ENCODE results near the gene CNKSR3. TPM values are rescaled to one million over a fixed set of nuclear protein-coding genes. Genes with fewer than 3 reads are reported as not detected.

CNKSR3 gene
- total RNA-seq, 2 donors from 2014 or later: 13.1 to 31.5 TPM

DNA sequence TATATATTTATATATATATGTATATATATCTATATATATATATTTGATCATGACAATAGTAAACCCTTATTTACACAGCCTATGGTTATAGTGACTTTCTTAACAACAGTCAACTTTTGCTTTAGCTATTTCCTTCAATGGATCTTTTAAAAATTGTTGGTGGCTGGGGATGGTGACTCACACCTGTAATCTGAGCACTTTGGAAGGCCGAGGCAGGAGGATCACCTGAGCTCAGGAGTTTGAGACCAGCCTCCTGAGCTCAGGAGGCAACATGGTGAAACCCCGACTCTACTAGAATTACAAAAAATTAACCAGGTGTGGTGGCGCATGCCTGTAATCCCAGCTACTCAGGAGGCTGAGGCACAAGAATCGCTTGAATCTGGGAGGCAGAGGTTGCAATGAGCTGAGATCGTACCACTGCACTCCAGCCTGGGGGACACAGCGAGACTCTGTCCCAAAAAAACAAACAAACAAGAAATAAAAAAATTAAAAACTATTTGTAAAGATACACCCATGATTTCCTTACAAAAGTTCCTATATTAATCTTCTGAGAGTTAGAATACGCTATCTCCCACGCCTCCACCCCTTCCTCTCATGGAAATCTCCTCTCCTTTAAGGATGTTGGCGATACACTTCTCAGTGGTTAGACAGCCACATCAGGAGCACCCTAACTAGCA lies 29.2 kb upstream of the CNKSR3 start:
- H3K36me3 ChIP-seq: no peaks in the 10 kb centered on the region
- no peak for DNase-seq
- TF ChIP-seq CTCF (IDR thresholded peaks at IDR 0.05): no peak
- H3K9me3 ChIP-seq: no peaks in the 10 kb centered on the region
- no peak overlapping the region for H3K4me3 ChIP-seq
- no peaks in the 10 kb centered on the region for H3K27me3 ChIP-seq
- H3K9ac ChIP-seq (ENCODE audit: low read depth in 2 of 2, low read length in 2 of 2): no peak overlapping the region
- H3K27ac ChIP-seq: no peak overlapping the region
- peaks cover 5% of the 10 kb centered on the region for H3K4me1 ChIP-seq
- intact Hi-C loops (cut with DNase I): no loop called here

DNA sequence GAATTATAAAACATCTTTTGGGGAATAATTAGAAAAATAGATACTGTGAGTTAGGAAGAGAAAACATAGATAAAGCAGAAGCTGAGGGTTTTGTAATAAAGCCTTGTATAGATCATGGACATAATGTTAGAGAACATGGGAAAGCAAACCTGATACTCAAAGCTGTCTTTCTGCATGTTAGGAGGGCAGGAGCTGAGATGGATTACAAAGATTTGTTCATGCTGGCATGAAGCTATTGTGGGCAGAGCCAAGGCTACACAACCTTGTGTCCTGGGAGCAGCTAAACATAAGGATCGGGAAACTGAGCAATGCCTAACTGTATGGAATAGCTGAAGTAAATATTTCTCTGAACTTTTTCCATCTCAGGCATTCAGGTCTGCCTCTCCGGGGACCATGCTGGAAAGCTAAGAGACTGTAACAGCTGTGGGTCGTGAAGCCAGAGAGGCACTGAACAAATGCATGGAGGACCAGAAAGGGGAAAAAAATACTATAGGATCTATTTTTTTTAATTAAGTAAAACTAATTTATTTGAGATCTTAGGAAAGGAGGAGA lies 28.2 kb upstream of the CNKSR3 start:
- TF ChIP-seq CTCF (IDR thresholded peaks at IDR 0.05): no peak
- DNase-seq: no peak
- intact Hi-C loops (cut with DNase I): no loop called here
- no peak overlapping the region for H3K9ac ChIP-seq (ENCODE audit: low read depth in 2 of 2, low read length in 2 of 2)
- no peak overlapping the region for H3K4me3 ChIP-seq
- no peaks in the 10 kb centered on the region for H3K9me3 ChIP-seq
- no peaks in the 10 kb centered on the region for H3K27me3 ChIP-seq
- H3K4me1 ChIP-seq: peaks cover 5% of the 10 kb centered on the region
- no peaks in the 10 kb centered on the region for H3K36me3 ChIP-seq
- H3K27ac ChIP-seq: no peak overlapping the region

DNA sequence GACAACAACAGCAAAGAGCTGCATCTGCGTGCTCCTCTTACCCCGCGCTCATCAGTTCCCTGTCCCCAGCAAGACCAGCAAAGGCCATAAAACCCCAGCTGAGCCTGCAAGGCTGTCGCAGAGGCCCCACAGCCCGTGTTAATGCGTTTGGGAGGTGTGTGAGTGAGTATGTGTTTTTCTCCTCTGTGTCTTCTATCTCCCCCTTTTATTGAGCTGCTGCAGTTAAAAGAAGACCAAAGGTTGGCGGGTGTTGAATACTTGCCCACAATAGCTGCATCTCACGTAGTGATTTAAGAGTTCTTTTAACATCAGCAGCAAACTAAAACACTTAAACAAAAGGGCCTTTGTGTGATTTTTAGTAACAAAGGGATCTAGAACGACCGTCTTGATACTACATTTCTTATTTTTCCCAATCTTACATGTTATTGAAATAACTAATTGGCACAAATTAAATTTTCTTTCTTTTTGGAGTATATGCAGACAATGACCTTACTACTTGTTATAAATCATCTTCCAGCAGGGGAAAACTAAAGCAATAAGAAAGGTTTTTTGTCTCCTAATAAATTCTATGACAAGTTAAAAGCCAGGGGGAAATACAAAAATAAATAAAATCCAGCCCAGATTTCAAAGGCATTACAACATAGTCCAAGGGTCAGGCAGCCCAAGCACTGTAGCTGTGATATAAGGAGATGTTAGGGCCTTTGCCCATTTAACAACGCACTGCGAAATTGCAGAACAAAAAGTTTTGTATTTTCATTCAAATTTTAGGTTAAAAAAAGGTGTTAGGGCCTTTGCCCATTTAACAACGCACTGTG lies 27.2 kb upstream of the CNKSR3 start:
- Histone ChIP-seq H3K36me3 (no peaks in the 10 kb centered on the region), H3K4me3 (no peak overlapping the region), H3K27me3 (no peaks in the 10 kb centered on the region), H3K9me3 (no peaks in the 10 kb centered on the region), H3K4me1 (peaks cover 5% of the 10 kb centered on the region), H3K27ac (no peak overlapping the region), H3K9ac (ENCODE audit: low read depth in 2 of 2, low read length in 2 of 2) (peak overlapping the region in 1 of 2 donors; percentile 49)
- intact Hi-C loops (cut with DNase I): no loop called here
- DNase-seq: peak; percentile 59
- no peak for TF ChIP-seq CTCF (IDR thresholded peaks at IDR 0.05)

GRCh38 chr6:154536999-154537398 lies 26.5 kb upstream of the CNKSR3 start:
- TF ChIP-seq CTCF (IDR thresholded peaks at IDR 0.05): no peak
- peaks cover 5% of the 10 kb centered on the region for H3K4me1 ChIP-seq
- no peak overlapping the region for H3K4me3 ChIP-seq
- H3K36me3 ChIP-seq: no peaks in the 10 kb centered on the region
- no peaks in the 10 kb centered on the region for H3K9me3 ChIP-seq
- H3K27me3 ChIP-seq: no peaks in the 10 kb centered on the region
- H3K9ac ChIP-seq (ENCODE audit: low read depth in 2 of 2, low read length in 2 of 2): peak overlapping the region in 1 of 2 donors; percentile 49
- H3K27ac ChIP-seq: no peak overlapping the region
- intact Hi-C loops (cut with DNase I): no loop called here
- no peak for DNase-seq

- intact Hi-C loops (cut with DNase I): no loop called here
- Histone ChIP-seq H3K9me3 (no peaks in the 10 kb centered on the region), H3K4me1 (peaks cover 5% of the 10 kb centered on the region), H3K4me3 (no peak overlapping the region), H3K27ac (no peak overlapping the region), H3K27me3 (no peaks in the 10 kb centered on the region), H3K36me3 (no peaks in the 10 kb centered on the region), H3K9ac (ENCODE audit: low read depth in 2 of 2, low read length in 2 of 2) (no peak overlapping the region)
- TF ChIP-seq CTCF (IDR thresholded peaks at IDR 0.05): no peak
- no peak for DNase-seq
Measured at GRCh38 chr6:154536255-154536654, 25.8 kb upstream of the CNKSR3 start.
